GM18861 (cell line): ENCODE measurements around the gene SEL1L2.

Experiments
- ATAC-seq: cut with Tn5 transposase; IDR thresholded peaks from one replicate; pipeline ENCODE4 v1.9.1; 2021; ENCODE audit not compliant: unreplicated experiment

The SEL1L2 gene

GRCh38 chr20:13934992-13935894 lies 55.2 kb downstream of the SEL1L2 start:
- ATAC-seq = no peak

- peak; percentile 52 for ATAC-seq
These were observed 60.1 kb downstream of the SEL1L2 start for GRCh38 chr20:13930281-13930680.

GRCh38 chr20:13929836-13930235 lies 60.6 kb downstream of the SEL1L2 start:
- ATAC-seq = no peak

DNA sequence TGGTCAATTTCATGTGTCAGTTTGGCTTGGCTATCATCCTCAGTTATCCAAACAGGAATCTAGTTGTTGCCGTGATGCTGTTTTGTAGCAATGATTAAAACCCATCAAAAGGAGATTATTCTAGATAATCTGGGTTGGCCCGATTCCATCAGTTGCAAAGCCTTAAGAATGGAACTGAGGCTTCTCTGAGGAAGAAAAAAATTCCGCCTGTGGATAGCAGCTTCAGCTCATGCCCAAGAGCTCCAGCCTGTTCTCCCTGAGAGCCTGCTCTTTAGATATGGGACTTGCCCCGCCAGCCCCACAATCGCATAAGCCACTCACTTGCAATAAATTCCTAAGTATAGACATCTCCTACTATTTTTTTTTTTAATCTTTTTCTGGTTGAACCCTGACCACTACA lies 61.5 kb downstream of the SEL1L2 start:
- no peak for ATAC-seq

DNA sequence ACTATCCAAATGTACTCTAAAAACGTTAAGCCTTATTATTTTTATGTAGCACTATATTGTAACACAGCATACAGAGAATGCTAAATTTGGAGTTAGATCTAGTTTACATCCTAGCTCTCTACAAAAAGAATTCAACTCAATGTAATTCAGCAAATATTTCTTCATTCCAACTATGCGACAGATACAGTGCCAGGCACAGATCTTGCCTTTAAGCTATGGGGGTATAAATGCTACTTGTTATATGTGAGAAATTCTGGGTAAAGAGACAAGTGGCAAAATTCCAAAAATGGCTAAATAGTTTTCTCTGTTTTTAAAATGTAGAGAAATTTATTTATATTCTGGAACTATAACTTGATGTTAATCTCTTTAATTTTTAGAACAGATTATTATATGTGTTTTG lies 63.2 kb downstream of the SEL1L2 start:
- no peak for ATAC-seq

DNA sequence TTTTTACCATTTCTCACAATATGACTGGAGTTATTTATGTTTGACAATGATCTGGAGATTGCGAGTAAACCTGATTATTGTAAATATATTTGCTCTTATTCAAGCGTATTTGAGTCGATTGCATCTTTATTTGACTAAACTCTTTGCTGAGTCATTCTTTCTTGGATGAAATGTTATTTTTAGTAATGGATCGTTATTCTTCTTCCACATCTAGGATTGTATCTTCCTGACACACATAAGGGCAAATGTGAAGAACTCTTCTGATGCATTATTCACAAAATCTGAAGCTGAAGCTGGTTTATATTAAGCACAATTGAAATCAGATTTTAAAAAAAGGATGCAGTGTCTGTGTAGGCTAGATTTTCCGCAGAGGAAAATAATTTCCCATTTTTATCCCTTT lies 68.2 kb downstream of the SEL1L2 start:
- no peak for ATAC-seq

DNA sequence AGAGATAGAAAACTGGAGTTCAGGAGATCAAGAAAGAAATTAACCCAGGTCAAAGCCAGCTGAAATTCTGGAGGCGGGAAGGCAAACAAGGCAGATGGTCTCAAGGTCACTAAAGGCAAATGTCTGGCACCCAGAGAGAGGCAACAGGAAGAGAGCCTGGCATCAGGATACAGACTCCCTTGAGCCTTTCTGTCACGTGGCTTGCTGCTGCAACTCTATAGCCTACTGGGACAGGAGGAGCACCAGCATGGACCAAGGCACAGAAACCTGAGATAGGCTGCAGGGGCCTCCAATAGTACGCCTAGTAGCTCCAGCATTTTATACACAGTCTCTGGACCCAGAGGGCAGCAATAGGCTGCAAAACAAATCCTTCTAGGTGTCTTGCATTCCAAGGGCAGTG lies 75.1 kb downstream of the SEL1L2 start:
- no peak for ATAC-seq

- ATAC-seq = no peak
These were observed 76.8 kb downstream of the SEL1L2 start for GRCh38 chr20:13913572-13913971.

DNA sequence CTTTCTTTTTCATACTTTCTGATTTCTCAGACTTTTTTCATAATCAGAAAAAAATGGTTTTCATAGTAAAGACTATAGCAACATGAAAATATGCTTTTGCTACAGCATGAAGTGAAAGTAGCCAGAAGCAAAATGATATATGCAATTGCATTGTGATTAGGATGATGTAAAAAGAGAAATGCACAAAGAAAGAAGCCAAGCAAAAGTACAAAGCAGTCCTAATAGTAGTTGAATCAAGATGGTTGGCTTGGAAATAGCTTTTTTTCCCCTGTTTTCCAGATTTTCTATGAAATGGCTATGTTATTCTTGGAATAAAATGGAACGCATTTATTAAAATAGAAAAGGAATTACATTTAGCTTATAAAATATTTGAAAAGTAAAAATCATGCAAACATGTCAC lies 77.3 kb downstream of the SEL1L2 start:
- no peak for ATAC-seq

GRCh38 chr20:13910492-13910891 lies 79.9 kb downstream of the SEL1L2 start:
- ATAC-seq = no peak

DNA sequence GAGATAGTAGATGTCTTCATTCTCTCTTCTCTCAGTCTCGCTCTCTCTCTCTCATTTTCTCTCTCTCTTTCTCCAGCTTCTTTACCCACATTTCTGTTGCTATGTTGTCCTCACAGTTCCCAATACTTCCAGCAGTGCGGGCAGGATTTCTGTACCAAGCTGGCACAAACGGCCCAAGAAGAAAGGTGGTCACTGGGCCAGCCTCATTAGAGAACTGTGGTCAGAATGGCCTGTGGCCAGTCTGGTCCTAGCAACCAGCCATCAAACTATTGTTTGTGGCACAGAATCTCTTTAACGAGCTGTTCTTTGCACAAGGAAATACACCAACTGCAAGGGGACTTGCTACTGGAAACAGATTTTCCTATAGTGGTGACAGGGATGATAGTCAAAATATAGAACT lies 81.3 kb downstream of the SEL1L2 start:
- ATAC-seq = no peak

GRCh38 chr20:13904766-13905165 lies 85.6 kb downstream of the SEL1L2 start:
- no peak for ATAC-seq

- no peak for ATAC-seq
These were observed 89.9 kb downstream of the SEL1L2 start for GRCh38 chr20:13900496-13900895.

- no peak for ATAC-seq
These were observed 92.3 kb downstream of the SEL1L2 start for GRCh38 chr20:13898012-13898612.

- ATAC-seq = no peak
These were observed 98.8 kb downstream of the SEL1L2 start for GRCh38 chr20:13891575-13891974.

DNA sequence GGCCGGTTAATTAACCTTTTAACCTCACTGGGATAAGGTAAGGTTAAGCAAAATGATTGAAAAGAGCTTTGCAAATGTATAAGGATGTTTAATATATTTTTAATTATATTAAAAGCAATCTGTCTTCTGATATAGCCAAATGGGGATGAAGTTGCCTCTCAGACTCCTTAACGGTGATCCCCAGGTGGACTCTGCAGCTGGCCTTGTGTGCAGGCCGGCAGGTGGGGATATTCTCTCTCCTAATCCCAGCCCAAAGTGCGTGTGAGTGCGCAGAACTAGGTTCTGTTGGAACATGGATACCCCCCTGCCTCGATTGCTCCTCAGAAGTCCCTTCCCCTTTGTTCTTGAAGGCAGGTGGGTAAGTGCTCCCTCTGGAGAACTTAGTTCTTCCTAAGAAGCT lies 105.6 kb downstream of the SEL1L2 start:
- no peak for ATAC-seq

DNA sequence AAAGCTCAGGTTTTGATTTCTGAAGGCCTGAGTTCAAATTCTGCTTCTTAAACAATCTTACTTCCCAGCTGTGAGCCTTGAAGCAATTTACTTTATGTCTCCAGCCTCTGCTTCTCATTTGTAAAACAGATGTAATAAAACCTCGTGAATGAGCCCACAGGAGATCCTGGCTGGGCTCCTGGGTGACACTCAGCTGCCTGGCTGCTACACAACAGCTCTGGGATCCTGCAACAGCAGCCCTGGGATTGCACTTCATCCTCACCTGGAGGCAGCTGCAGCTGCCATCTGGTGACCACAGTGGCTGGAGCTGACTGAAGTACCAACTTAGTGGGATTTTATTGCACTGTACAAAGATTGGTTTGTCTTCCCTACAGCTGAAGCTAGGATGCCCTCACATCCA lies 107.0 kb downstream of the SEL1L2 start:
- no peak for ATAC-seq

DNA sequence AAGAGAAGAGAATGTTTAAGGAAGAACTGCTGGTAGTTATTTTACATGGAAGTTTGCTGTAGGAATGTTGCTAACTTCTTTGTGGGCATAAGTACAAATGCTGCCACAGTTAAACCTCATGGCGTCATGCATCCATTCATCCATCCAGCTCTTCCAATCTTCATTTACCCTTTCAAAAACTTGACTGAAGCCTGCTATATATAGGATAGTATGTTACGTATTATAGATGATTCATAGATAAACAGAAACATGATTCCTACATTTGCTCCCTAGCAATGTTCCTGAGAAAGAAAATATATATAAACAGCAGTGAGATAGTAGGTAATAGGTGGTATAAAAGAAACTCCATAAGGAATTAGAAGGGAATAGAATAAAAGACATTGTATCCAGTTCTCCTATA lies 111.8 kb downstream of the SEL1L2 start:
- no peak for ATAC-seq

GRCh38 chr20:13877793-13878192 lies 112.6 kb downstream of the SEL1L2 start:
- no peak for ATAC-seq

- no peak for ATAC-seq
These were observed 115.1 kb downstream of the SEL1L2 start for GRCh38 chr20:13875265-13875811.

DNA sequence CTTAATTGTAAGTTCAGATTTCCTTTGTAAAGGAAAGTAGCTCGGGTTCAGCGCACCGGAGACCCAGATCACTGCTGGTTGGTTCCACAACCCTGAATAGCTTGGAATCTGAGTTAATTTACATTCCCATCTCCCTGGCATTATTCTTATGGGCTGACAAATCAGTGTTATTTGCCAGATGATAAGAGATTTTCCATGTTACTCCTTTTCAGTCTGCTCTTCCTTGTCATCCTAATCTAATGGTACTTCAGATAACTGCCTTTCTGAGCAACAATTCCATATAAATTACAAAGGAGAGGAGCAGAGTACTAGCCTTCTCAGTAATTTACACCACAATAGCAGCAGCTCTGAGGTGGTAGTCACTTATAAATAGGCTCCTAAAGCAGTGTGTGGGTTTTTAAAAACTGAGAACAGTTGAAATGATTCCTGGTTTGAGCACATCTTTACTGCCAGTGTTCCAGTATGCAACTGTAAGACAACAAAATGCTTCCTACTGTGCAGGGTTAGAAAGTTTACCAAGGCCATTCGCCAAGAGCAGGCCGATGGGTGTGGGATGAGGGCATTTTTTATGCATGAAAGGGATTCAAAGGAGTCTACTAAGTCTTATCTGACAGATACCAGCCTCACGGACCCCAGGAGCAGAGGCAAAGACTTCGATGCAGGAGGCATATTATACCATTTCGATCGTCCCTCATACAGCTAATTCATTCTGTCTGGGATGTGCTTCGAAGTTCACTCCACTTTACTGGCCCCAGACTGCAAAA lies 115.8 kb downstream of the SEL1L2 start:
- no peak for ATAC-seq

GRCh38 chr20:13873831-13874230 lies 116.6 kb downstream of the SEL1L2 start:
- no peak for ATAC-seq
